UCSD-AML1 (cell line): Measurements from ENCODE around the gene POLR3C.

Source experiments
- DNase-seq: peaks from one replicate; lab custom pipeline; 2025; ENCODE audit not compliant: unreplicated experiment; lab: John Stamatoyannopoulos, UW

The POLR3C gene

GRCh38 chr1:145863282-145864018, 39.5 kb downstream of the POLR3C start:
- DNase-seq = no peak

- no peak for DNase-seq
Measured at GRCh38 chr1:145868232-145868631, 44.2 kb downstream of the POLR3C start.

- DNase-seq = peak; percentile 59
Measured at GRCh38 chr1:145871994-145872924, 48.3 kb downstream of the POLR3C start.

GRCh38 chr1:145874646-145875045, 50.6 kb downstream of the POLR3C start:
- DNase-seq = no peak

GRCh38 chr1:145877923-145878486, 54.0 kb downstream of the POLR3C start:
- no peak for DNase-seq

- no peak for DNase-seq
Measured at GRCh38 chr1:145878724-145879123, 54.7 kb downstream of the POLR3C start.

GRCh38 chr1:145879775-145880174, 55.8 kb downstream of the POLR3C start:
- no peak for DNase-seq

- no peak for DNase-seq
Measured at GRCh38 chr1:145884675-145885074, 60.7 kb downstream of the POLR3C start.

- peak; percentile 78 for DNase-seq
Measured at GRCh38 chr1:145885738-145886287, 61.8 kb downstream of the POLR3C start, which contains the start of gene ANKRD35. Gene ANKRD35 (minus strand): TSS chr1:145885866. CDS start chr1:145885758, 108 bp downstream.

- DNase-seq = no peak
Measured at GRCh38 chr1:145886390-145886789, 62.4 kb downstream of the POLR3C start.

- DNase-seq = no peak
Measured at GRCh38 chr1:145886816-145887215, 62.8 kb downstream of the POLR3C start.

GRCh38 chr1:145887631-145888030, 63.6 kb downstream of the POLR3C start:
- DNase-seq = no peak

- no peak for DNase-seq
Measured at GRCh38 chr1:145889722-145890121, 65.7 kb downstream of the POLR3C start.

GRCh38 chr1:145891143-145891542, 67.1 kb downstream of the POLR3C start:
- no peak for DNase-seq

GRCh38 chr1:145891587-145892485, 67.8 kb downstream of the POLR3C start:
- DNase-seq = peak; percentile 85

- no peak for DNase-seq
Measured at GRCh38 chr1:145892486-145893087, 68.6 kb downstream of the POLR3C start.

- DNase-seq = no peak
Measured at GRCh38 chr1:145893306-145894055, 69.5 kb downstream of the POLR3C start.
